Measurements from ENCODE around the gene ARFGAP2.

DNA sequence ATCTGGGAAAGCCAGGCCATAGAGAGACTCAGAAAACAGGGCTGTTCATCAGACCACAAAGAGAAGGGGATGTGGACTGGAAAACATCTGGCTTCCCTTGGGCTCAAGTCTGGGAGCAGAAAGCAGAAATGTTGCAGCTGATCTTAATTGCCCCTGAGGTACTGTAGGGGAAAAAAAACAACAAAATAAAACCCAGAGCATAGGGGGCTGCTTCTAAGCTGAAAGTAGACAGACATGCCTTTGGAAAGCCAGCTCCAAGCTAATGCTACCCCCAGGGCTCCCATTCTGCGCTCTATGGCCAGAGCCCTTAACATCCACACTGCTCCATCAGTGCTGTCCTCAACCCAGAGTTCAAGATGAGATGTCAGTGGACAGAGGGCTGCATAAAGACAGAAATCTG, 11.6 kb upstream of the ARFGAP2 start:
- TF ChIP-seq EZH2 (IDR thresholded peaks at IDR 0.05; ENCODE audit: borderline replicate concordance, low read depth, low read length, severe bottlenecking), result no peak
- TF ChIP-seq, protein P1, sequence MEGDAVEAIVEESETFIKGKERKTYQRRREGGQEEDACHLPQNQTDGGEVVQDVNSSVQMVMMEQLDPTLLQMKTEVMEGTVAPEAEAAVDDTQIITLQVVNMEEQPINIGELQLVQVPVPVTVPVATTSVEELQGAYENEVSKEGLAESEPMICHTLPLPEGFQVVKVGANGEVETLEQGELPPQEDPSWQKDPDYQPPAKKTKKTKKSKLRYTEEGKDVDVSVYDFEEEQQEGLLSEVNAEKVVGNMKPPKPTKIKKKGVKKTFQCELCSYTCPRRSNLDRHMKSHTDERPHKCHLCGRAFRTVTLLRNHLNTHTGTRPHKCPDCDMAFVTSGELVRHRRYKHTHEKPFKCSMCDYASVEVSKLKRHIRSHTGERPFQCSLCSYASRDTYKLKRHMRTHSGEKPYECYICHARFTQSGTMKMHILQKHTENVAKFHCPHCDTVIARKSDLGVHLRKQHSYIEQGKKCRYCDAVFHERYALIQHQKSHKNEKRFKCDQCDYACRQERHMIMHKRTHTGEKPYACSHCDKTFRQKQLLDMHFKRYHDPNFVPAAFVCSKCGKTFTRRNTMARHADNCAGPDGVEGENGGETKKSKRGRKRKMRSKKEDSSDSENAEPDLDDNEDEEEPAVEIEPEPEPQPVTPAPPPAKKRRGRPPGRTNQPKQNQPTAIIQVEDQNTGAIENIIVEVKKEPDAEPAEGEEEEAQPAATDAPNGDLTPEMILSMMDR (IDR thresholded peaks at IDR 0.05; ENCODE audit: borderline replicate concordance, extremely low read depth, low read length, poor library complexity, severe bottlenecking), result no peak

All from DND-41 (cell line).